Liver (tissue), 9 donors: ENCODE results near the gene CPT1B. TPM values are rescaled to one million over a fixed set of nuclear protein-coding genes. Genes with fewer than 3 reads are reported as not detected.
A peak's percentile ranks its signal among the peaks of the same experiment; 100 is the strongest.

Experiments used
- DNase-seq: peaks from one replicate; pipeline ENCODE4 v3.0.0-alpha.2; 2017; ENCODE audit warnings: low spot score
- H3K27ac ChIP-seq, 2 donors: one replicate each; pipeline ENCODE4 v1.7.0; 2013; ENCODE audit warnings: inconsistent platforms in 2 of 2, low read length in 2 of 2, control low read depth in 1 of 2, low read depth in 1 of 2, mild to moderate bottlenecking in 1 of 2
- H3K27me3 ChIP-seq, 4 donors: one replicate each; pipeline versions ENCODE4 v1.6.1 to v1.7.0; 2013; ENCODE audit warnings: low read length in 3 of 4, inconsistent platforms in 1 of 4, mild to moderate bottlenecking in 1 of 4, moderate library complexity in 1 of 4; ENCODE audit not compliant: control insufficient read depth in 4 of 4, insufficient read depth in 4 of 4
- H3K36me3 ChIP-seq, 4 donors: one replicate each; pipeline versions ENCODE4 v1.6.1 to v1.7.0; 2013; ENCODE audit warnings: low read length in 3 of 4, mild to moderate bottlenecking in 3 of 4, low read depth in 1 of 4, moderate library complexity in 1 of 4; ENCODE audit not compliant: control insufficient read depth in 4 of 4, insufficient read depth in 3 of 4
- H3K4me1 ChIP-seq, 4 donors: one replicate each; pipeline versions ENCODE4 v1.6.1 to v1.7.0; 2013; ENCODE audit warnings: low read length in 3 of 4, mild to moderate bottlenecking in 3 of 4, moderate library complexity in 1 of 4; ENCODE audit not compliant: control insufficient read depth in 4 of 4, insufficient read depth in 4 of 4
- H3K4me3 ChIP-seq, 3 donors: one replicate each; pipeline versions ENCODE4 v1.6.1 to v1.7.0; 2013; ENCODE audit warnings: low read length in 3 of 3, control low read depth in 1 of 3, low read depth in 1 of 3, mild to moderate bottlenecking in 1 of 3
- H3K9ac ChIP-seq, 2 donors: one replicate each; pipeline ENCODE4 v1.7.0; 2013; ENCODE audit warnings: low read length in 2 of 2, mild to moderate bottlenecking in 2 of 2, moderate library complexity in 2 of 2, control low read depth in 1 of 2, low read depth in 1 of 2
- H3K9me3 ChIP-seq, 4 donors: one replicate each; pipeline versions ENCODE4 v1.6.1 to v1.7.0; 2013; ENCODE audit warnings: low read length in 3 of 4; ENCODE audit not compliant: control insufficient read depth in 4 of 4
- ATF3 ChIP-seq: IDR thresholded peaks from 2 replicates; pipeline ENCODE4 v1.6.1; 2016; ENCODE audit warnings: antibody characterized with exemption
- CTCF ChIP-seq: fragments of 150-350 bp; IDR thresholded peaks from 2 replicates; pipeline ENCODE4 v1.5.1; 2017; ENCODE audit warnings: improper control_type of control experiment, low read depth, low read length; ENCODE audit not compliant: missing input control
- EGR1 ChIP-seq, 2 donors: IDR thresholded peaks; 2 replicates each; pipeline ENCODE4 v1.6.1; 2016 to 2018; ENCODE audit warnings: antibody characterized with exemption in 2 of 2, low read depth in 2 of 2
- FOXA1 ChIP-seq: IDR thresholded peaks from 2 replicates; pipeline ENCODE4 v1.6.1; 2016; ENCODE audit warnings: antibody characterized with exemption
- FOXA2 ChIP-seq: IDR thresholded peaks from 2 replicates; pipeline ENCODE4 v1.6.1; 2016; ENCODE audit warnings: antibody characterized with exemption
- GABPA ChIP-seq, 2 donors: IDR thresholded peaks in 1 of 2; conservative IDR thresholded peaks in 1 of 2; 2 replicates each; pipeline ENCODE4 v1.6.1; 2016; ENCODE audit warnings: antibody characterized with exemption in 2 of 2, mild to moderate bottlenecking in 1 of 2, moderate library complexity in 1 of 2
- HNF4A ChIP-seq, 2 donors: conservative IDR thresholded peaks; 2 replicates each; pipeline ENCODE4 v1.6.1; 2016; ENCODE audit warnings: antibody characterized with exemption in 2 of 2, mild to moderate bottlenecking in 2 of 2
- HNF4G ChIP-seq: IDR thresholded peaks from 2 replicates; pipeline ENCODE4 v1.6.1; 2016; ENCODE audit warnings: antibody characterized with exemption
- JUND ChIP-seq, 2 donors: IDR thresholded peaks; 2 replicates each; pipeline ENCODE4 v1.6.1; 2016; ENCODE audit warnings: antibody characterized with exemption in 2 of 2
- MAX ChIP-seq: IDR thresholded peaks from 2 replicates; pipeline ENCODE4 v1.6.1; 2016; ENCODE audit warnings: antibody characterized with exemption
- NR2F2 ChIP-seq: IDR thresholded peaks from 2 replicates; pipeline ENCODE4 v1.6.1; 2016; ENCODE audit warnings: antibody characterized with exemption
- RAD21 ChIP-seq, 2 donors: IDR thresholded peaks; 2 replicates each; pipeline ENCODE4 v1.6.1; 2016; ENCODE audit warnings: antibody characterized with exemption in 2 of 2, mild to moderate bottlenecking in 2 of 2
- REST ChIP-seq: IDR thresholded peaks from 2 replicates; pipeline ENCODE4 v1.6.1; 2016; ENCODE audit warnings: antibody characterized with exemption, mild to moderate bottlenecking
- RXRA ChIP-seq, 2 donors: IDR thresholded peaks; 2 replicates each; pipeline ENCODE4 v1.6.1; 2017 to 2018; ENCODE audit warnings: antibody characterized with exemption in 2 of 2, mild to moderate bottlenecking in 1 of 2
- SP1 ChIP-seq: IDR thresholded peaks from 2 replicates; pipeline ENCODE4 v1.6.1; 2018; ENCODE audit warnings: antibody characterized with exemption, mild to moderate bottlenecking
- TAF1 ChIP-seq: conservative IDR thresholded peaks from 2 replicates; pipeline ENCODE4 v1.6.1; 2016; ENCODE audit warnings: antibody characterized with exemption, mild to moderate bottlenecking
- YY1 ChIP-seq: IDR thresholded peaks from 2 replicates; pipeline ENCODE4 v1.6.1; 2016; ENCODE audit warnings: antibody characterized with exemption, mild to moderate bottlenecking
- ZBTB33 ChIP-seq: IDR thresholded peaks from 2 replicates; pipeline ENCODE4 v1.6.1; 2016; ENCODE audit warnings: antibody characterized with exemption
- WGBS: extraction: QIAGEN DNeasy Blood & Tissue Kit; methylation state at CpG from one replicate; pipeline ENCODE4 v1.1.7; 2013; 5-methylcytosine and 5-hydroxymethylcytosine counted together
- polyA plus RNA-seq, 2 donors: library from polyadenylated mRNA; stranded (reverse) in 1 of 2; unstranded in 1 of 2; fragments of 200-250 nt in 1 of 2; fragments of >200 nt in 1 of 2; fragmentation: Nextera tagmentation in 1 of 2; extraction: Ambion mirVana in 1 of 2; gene quantifications; one replicate each; pipeline versions ENCODE4 v1.2.1 to v1.2.3, GENCODE V29; 2013 to 2015
- total RNA-seq, 2 donors: library from RNA; depleted of rRNA; stranded (reverse); fragments of >200 nt; gene quantifications; one replicate each; pipeline ENCODE4 v1.2.3, GENCODE V29; 2014
- donor health status: healthy.
- donor health status: healthy.
- donor health status: healthy.
- donor health status: healthy.
- donor health status: healthy.

Gene CPT1B
- total and polyA plus RNA-seq, 4 donors = 3.0 to 13.6 (median 4.9) TPM

- Histone ChIP-seq H3K4me3 (no peak overlapping the region), H3K9ac (no peak overlapping the region), H3K27ac (peak overlapping the region; percentile 65 to 71), H3K27me3 (no peaks in the 10 kb centered on the region), H3K9me3 (no peaks in the 10 kb centered on the region), H3K4me1 (peaks cover 0 to 17% (median 9%) of the 10 kb centered on the region in 4 donors), H3K36me3 (no peaks in the 10 kb centered on the region)
- 79% methylated on average over 5 of the region's 5 CpGs for WGBS
- TF ChIP-seq NR2F2 (no peak), GABPA (IDR thresholded peaks at IDR 0.05 in 1 of 2, conservative IDR thresholded peaks at IDR 0.05 in 1 of 2) (no peak), ATF3 (no peak), FOXA1 (no peak)
- DNase-seq = no peak
Observed at GRCh38 chr22:50544746-50545253, 33.4 kb downstream of the CPT1B start.

- TF ChIP-seq JUND (IDR thresholded peaks at IDR 0.05) (no peak), RXRA (IDR thresholded peaks at IDR 0.05) (peak in 1 of 2 donors; percentile 19), NR2F2 (no peak), FOXA2 (no peak), EGR1 (IDR thresholded peaks at IDR 0.05; ENCODE audit: low read depth in 2 of 2) (no peak), RAD21 (IDR thresholded peaks at IDR 0.05) (peak in 1 of 2 donors; percentile 67), CTCF (peak; percentile 47), GABPA (IDR thresholded peaks at IDR 0.05 in 1 of 2, conservative IDR thresholded peaks at IDR 0.05 in 1 of 2) (no peak), HNF4A (conservative IDR thresholded peaks at IDR 0.05) (peak; percentile 26), HNF4G (no peak), ZBTB33 (no peak), ATF3 (no peak), REST (no peak), YY1 (peak; percentile 48), FOXA1 (no peak), TAF1 (no peak), SP1 (peak; percentile 45), MAX (no peak)
- peak overlapping the region in 1 of 2 donors; percentile 66 for H3K9ac ChIP-seq
- peak overlapping the region in 1 of 3 donors; percentile 21 for H3K4me3 ChIP-seq
- peak overlapping the region; percentile 65 to 71 for H3K27ac ChIP-seq
- no peaks in the 10 kb centered on the region for H3K9me3 ChIP-seq
- H3K4me1 ChIP-seq = peaks cover 0 to 18% (median 8%) of the 10 kb centered on the region in 4 donors
- DNase-seq = peak; percentile 74
- 8% methylated on average over 52 of the region's 52 CpGs for WGBS
- H3K27me3 ChIP-seq = no peaks in the 10 kb centered on the region
- H3K36me3 ChIP-seq = no peaks in the 10 kb centered on the region
Observed at GRCh38 chr22:50544078-50544745, 34.0 kb downstream of the CPT1B start.
